ENCODE data around the gene RSAD2.

DNA sequence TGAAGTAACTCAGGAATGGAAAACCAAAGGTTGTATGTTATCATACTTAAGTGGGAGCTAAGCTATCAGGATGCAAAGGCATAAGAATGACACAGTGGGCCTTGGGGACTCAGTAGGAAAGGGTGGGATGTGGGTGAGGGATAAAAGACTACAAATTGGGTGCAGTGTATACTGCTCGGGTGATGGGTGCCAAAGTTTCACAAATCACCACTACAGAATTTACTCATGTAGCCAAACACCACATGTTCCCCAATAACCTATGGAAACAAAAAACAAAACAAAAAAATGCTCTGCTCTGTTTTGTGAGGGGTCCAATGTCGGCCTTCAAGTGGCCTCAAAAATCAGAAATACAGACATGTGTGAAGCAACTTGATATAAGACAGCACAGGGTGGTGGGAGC is 30.7 kb downstream of the RSAD2 start:
- TF ChIP-seq, protein P1, sequence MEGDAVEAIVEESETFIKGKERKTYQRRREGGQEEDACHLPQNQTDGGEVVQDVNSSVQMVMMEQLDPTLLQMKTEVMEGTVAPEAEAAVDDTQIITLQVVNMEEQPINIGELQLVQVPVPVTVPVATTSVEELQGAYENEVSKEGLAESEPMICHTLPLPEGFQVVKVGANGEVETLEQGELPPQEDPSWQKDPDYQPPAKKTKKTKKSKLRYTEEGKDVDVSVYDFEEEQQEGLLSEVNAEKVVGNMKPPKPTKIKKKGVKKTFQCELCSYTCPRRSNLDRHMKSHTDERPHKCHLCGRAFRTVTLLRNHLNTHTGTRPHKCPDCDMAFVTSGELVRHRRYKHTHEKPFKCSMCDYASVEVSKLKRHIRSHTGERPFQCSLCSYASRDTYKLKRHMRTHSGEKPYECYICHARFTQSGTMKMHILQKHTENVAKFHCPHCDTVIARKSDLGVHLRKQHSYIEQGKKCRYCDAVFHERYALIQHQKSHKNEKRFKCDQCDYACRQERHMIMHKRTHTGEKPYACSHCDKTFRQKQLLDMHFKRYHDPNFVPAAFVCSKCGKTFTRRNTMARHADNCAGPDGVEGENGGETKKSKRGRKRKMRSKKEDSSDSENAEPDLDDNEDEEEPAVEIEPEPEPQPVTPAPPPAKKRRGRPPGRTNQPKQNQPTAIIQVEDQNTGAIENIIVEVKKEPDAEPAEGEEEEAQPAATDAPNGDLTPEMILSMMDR (optimal IDR thresholded peaks at IDR 0.05 in 1 of 3, IDR thresholded peaks at IDR 0.05 in 1 of 3, conservative IDR thresholded peaks at IDR 0.05 in 1 of 3; ENCODE audit: extremely low read depth in 1 of 3, insufficient read depth in 2 of 3, low read length in 3 of 3): no peak
- TF ChIP-seq EZH2 (IDR thresholded peaks at IDR 0.05; ENCODE audit: low read length): no peak

All from keratinocyte (primary cell).